ENCODE measurements around the gene TYMP.

- TF ChIP-seq CTCF (IDR thresholded peaks at IDR 0.05) (no peak), GABPB1 (CRISPR knock-in tag; IDR thresholded peaks at IDR 0.05) (no peak), ELF4 (CRISPR knock-in tag; IDR thresholded peaks at IDR 0.05; ENCODE audit: low read depth) (no peak), TCF7 (CRISPR knock-in tag; IDR thresholded peaks at IDR 0.05; ENCODE audit: low read depth) (no peak), ATF2 (CRISPR knock-in tag; IDR thresholded peaks at IDR 0.05; ENCODE audit: borderline replicate concordance, low read depth) (no peak), CREB1 (CRISPR knock-in tag; IDR thresholded peaks at IDR 0.05) (no peak), MYBL2 (CRISPR knock-in tag; IDR thresholded peaks at IDR 0.05) (no peak), ERG (CRISPR knock-in tag; IDR thresholded peaks at IDR 0.05) (no peak), ZNF396 (CRISPR knock-in tag; IDR thresholded peaks at IDR 0.05; ENCODE audit: borderline replicate concordance) (no peak), CBFB (CRISPR knock-in tag; IDR thresholded peaks at IDR 0.05; ENCODE audit: low read depth) (no peak)
These were observed 6.4 kb upstream of the TYMP start for GRCh38 chr22:50536226-50536625.

Data from WTC11 (cell line).